ENCODE results near the gene GPR37L1.

- TF ChIP-seq CTCF (conservative IDR thresholded peaks at IDR 0.05; ENCODE audit: low read length) (no peak), EZH2phosphoT487 (IDR thresholded peaks at IDR 0.05; ENCODE audit: borderline replicate concordance, low read depth, low read length) (no peak)
Measured at GRCh38 chr1:202122639-202123335, at the start of gene GPR37L1.

Measured in OCI-LY7 (cell line).